Measurements from ENCODE around the gene DTYMK.

DNA sequence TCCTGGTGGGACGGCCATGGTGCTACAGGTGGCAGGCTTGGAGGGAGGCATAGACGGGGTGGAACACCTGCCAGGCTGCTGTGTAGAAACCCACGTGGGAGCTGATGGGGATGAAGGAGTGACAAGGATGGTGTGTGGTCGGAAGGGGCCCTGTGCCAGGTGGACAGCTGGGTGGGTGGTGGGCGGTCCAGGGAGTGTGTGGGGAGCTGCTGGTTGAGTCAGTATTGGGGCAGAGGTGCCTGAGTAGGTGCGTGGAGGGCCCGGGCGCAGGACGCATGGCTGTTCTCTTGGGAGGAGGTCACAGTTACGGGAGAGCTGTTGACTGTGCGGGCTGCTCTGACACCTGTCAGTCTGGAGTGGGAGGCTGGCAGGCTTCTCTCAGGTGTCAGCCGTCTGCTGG is 35.2 kb upstream of the DTYMK start:
- TF ChIP-seq CTCF (IDR thresholded peaks at IDR 0.05) (no peak), EP300 (IDR thresholded peaks at IDR 0.05) (no peak), POLR2A (IDR thresholded peaks at IDR 0.05) (no peak), POLR2AphosphoS5 (IDR thresholded peaks at IDR 0.05) (no peak)

All from upper lobe of left lung (tissue), 4 donors.